IMR-90 (cell line): ENCODE measurements around the gene MRPS26. TPM values are rescaled to one million over a fixed set of nuclear protein-coding genes. Genes with fewer than 3 reads are reported as not detected.

Experiments used
- ATAC-seq: fragments of 200-7000 bp; cut with Tn5 transposase; 2 replicates; pipeline ENCODE4 v1.9.1; 2020; ENCODE audit warnings: low read depth, mild to moderate bottlenecking, moderate library complexity
- BruUV-seq: library from RNA; stranded (reverse); fragments of 400-500 nt; replicated peaks from 2 replicates; lab custom pipeline; 2021; lab: Mats Ljungman, UMichigan
- CTCF ChIA-PET: fragments of 300-600 bp; formaldehyde crosslinking; extraction: SDS; loops from one replicate; lab custom pipeline; 2021; ENCODE audit warnings: antibody characterized with exemption; lab: Yijun Ruan, JAX
- POLR2A ChIA-PET: fragments of 300-600 bp; sonication (Branson Sonifier 250); formaldehyde crosslinking; loops from one replicate; lab custom pipeline; 2022; ENCODE audit warnings: antibody characterized with exemption; ENCODE audit not compliant: unreplicated experiment; lab: Charles Lee
- DNase-seq: peaks from one replicate; pipeline ENCODE4 v3.0.0; 2013
- H2AFZ ChIP-seq: replicated peaks from 2 replicates; pipeline ENCODE3; 2013; ENCODE audit warnings: low read length, mild to moderate bottlenecking; ENCODE audit not compliant: poor library complexity
- H2AK5ac ChIP-seq: 2 replicates; pipeline ENCODE4 v1.6.1; 2013; ENCODE audit warnings: low read depth, low read length, inconsistent platforms
- H2AK9ac ChIP-seq: replicated peaks from 2 replicates; pipeline ENCODE3; 2013; ENCODE audit warnings: mild to moderate bottlenecking, low read depth, low read length, moderate library complexity; ENCODE audit not compliant: poor library complexity
- H2BK120ac ChIP-seq: 2 replicates; pipeline ENCODE4 v1.6.1; 2013; ENCODE audit warnings: low read depth, low read length, inconsistent platforms
- H2BK15ac ChIP-seq: 3 replicates; pipeline ENCODE4 v1.6.1; 2013; ENCODE audit warnings: low read depth, low read length, inconsistent platforms
- H2BK20ac ChIP-seq: 2 replicates; pipeline ENCODE4 v1.6.1; 2013; ENCODE audit warnings: low read depth, mild to moderate bottlenecking, inconsistent platforms, low read length, moderate library complexity
- H2BK5ac ChIP-seq: 2 replicates; pipeline ENCODE4 v1.6.1; 2013; ENCODE audit warnings: mild to moderate bottlenecking, low read depth, low read length, inconsistent platforms; ENCODE audit not compliant: poor library complexity, severe bottlenecking
- H3K14ac ChIP-seq: replicated peaks from 2 replicates; pipeline ENCODE4 v1.6.1; 2013; ENCODE audit warnings: low read depth, low read length, inconsistent platforms
- H3K18ac ChIP-seq: 2 replicates; pipeline ENCODE4 v1.6.1; 2013; ENCODE audit warnings: low read depth, low read length, control low read depth
- H3K23ac ChIP-seq: 2 replicates; pipeline ENCODE4 v1.6.1; 2013; ENCODE audit warnings: low read depth, low read length, inconsistent platforms
- H3K27ac ChIP-seq: 2 replicates; pipeline ENCODE4 v1.5.1; 2013; ENCODE audit warnings: mild to moderate bottlenecking, control low read depth, low read length; ENCODE audit not compliant: insufficient read depth
- H3K27me3 ChIP-seq: 2 replicates; pipeline ENCODE4 v1.6.1; 2013; ENCODE audit warnings: low read length; ENCODE audit not compliant: control insufficient read depth, insufficient read depth
- H3K36me3 ChIP-seq: 2 replicates; pipeline ENCODE4 v1.6.1; 2013; ENCODE audit warnings: low read length, mixed read lengths; ENCODE audit not compliant: control insufficient read depth, insufficient read depth
- H3K4ac ChIP-seq: 2 replicates; pipeline ENCODE4 v1.6.1; 2013; ENCODE audit warnings: low read depth, low read length, inconsistent platforms
- H3K4me1 ChIP-seq: 2 replicates; pipeline ENCODE4 v1.6.1; 2013; ENCODE audit warnings: low read length, mixed read lengths; ENCODE audit not compliant: control insufficient read depth, insufficient read depth
- H3K4me2 ChIP-seq: 2 replicates; pipeline ENCODE4 v1.6.1; 2013; ENCODE audit warnings: low read depth, mild to moderate bottlenecking, control low read depth, low read length, moderate library complexity
- H3K4me3 ChIP-seq: 2 replicates; pipeline ENCODE4 v1.5.1; 2013; ENCODE audit warnings: low read depth, mild to moderate bottlenecking, control low read depth, low read length, moderate library complexity; ENCODE audit not compliant: insufficient read depth
- H3K56ac ChIP-seq: 2 replicates; pipeline ENCODE4 v1.6.1; 2013; ENCODE audit warnings: low read length, inconsistent platforms; ENCODE audit not compliant: insufficient read depth; ENCODE audit errors: extremely low read depth
- H3K79me1 ChIP-seq, 2 experiments: 2 replicates each; pipeline ENCODE4 v1.6.1; 2013; ENCODE audit warnings: low read length in 2 of 2, inconsistent platforms in 1 of 2, low read depth in 1 of 2
- H3K9ac ChIP-seq: 2 replicates; pipeline ENCODE4 v1.6.1; 2013; ENCODE audit warnings: low read depth, low read length, control low read depth
- H3K9me1 ChIP-seq: 2 replicates; pipeline ENCODE4 v1.6.1; 2013; ENCODE audit warnings: low read length, inconsistent platforms; ENCODE audit not compliant: insufficient read depth
- H3K9me3 ChIP-seq: 2 replicates; pipeline ENCODE4 v1.6.1; 2013; ENCODE audit warnings: low read length; ENCODE audit not compliant: control insufficient read depth, insufficient read depth
- H4K20me1 ChIP-seq: 2 replicates; pipeline ENCODE4 v1.6.1; 2013; ENCODE audit warnings: low read length, inconsistent platforms; ENCODE audit not compliant: insufficient read depth
- H4K5ac ChIP-seq: 2 replicates; pipeline ENCODE4 v1.6.1; 2013; ENCODE audit warnings: mild to moderate bottlenecking, low read depth, low read length, control low read depth
- H4K8ac ChIP-seq, 2 experiments: 2 replicates each; pipeline ENCODE4 v1.6.1; 2013; ENCODE audit warnings: low read depth in 2 of 2, low read length in 2 of 2, control low read depth in 1 of 2, inconsistent platforms in 1 of 2
- H4K91ac ChIP-seq: 2 replicates; pipeline ENCODE4 v1.6.1; 2013; ENCODE audit warnings: low read depth, low read length, inconsistent platforms; ENCODE audit not compliant: insufficient read depth
- BHLHE40 ChIP-seq: fragments of 150-350 bp; IDR thresholded peaks from 2 replicates; pipeline ENCODE4 v1.6.1; 2016; ENCODE audit warnings: mild to moderate bottlenecking, low read depth, low read length
- CTCF ChIP-seq: conservative IDR thresholded peaks from 2 replicates; pipeline ENCODE4 v1.5.1; 2012; ENCODE audit warnings: mild to moderate bottlenecking, low read depth, low read length, improper control_type of control experiment
- ELK1 ChIP-seq: fragments of 150-350 bp; IDR thresholded peaks from 2 replicates; pipeline ENCODE4 v1.6.1; 2016; ENCODE audit warnings: low read depth, mild to moderate bottlenecking, low read length, moderate library complexity, borderline replicate concordance
- FOS ChIP-seq: fragments of 150-350 bp; IDR thresholded peaks from 2 replicates; pipeline ENCODE4 v1.6.1; 2016; ENCODE audit warnings: low read depth, low read length
- MAFK ChIP-seq: IDR thresholded peaks from 2 replicates; pipeline ENCODE4 v1.6.1; 2012; ENCODE audit warnings: low read depth, low read length, improper control_type of control experiment
- MAZ ChIP-seq: IDR thresholded peaks from 2 replicates; pipeline ENCODE4 v1.6.1; 2012; ENCODE audit warnings: low read depth, mild to moderate bottlenecking, low read length, improper control_type of control experiment, moderate library complexity, borderline replicate concordance
- MXI1 ChIP-seq: IDR thresholded peaks from 2 replicates; pipeline ENCODE4 v1.6.1; 2012; ENCODE audit warnings: low read depth, mild to moderate bottlenecking, low read length, moderate library complexity, borderline replicate concordance
- POLR2A ChIP-seq: IDR thresholded peaks from 2 replicates; pipeline ENCODE4 v1.6.1; 2012; ENCODE audit warnings: mild to moderate bottlenecking, low read depth, low read length
- RAD21 ChIP-seq: IDR thresholded peaks from 2 replicates; pipeline ENCODE4 v1.6.1; 2012; ENCODE audit warnings: low read length, improper control_type of control experiment
- RCOR1 ChIP-seq: IDR thresholded peaks from 2 replicates; pipeline ENCODE4 v1.6.1; 2012; ENCODE audit warnings: mild to moderate bottlenecking, low read length, improper control_type of control experiment; ENCODE audit not compliant: insufficient replicate concordance
- RFX5 ChIP-seq: IDR thresholded peaks from 2 replicates; pipeline ENCODE4 v1.8.0; 2012; ENCODE audit warnings: low read depth, mild to moderate bottlenecking, low read length, moderate library complexity
- SMC3 ChIP-seq: fragments of 150-350 bp; IDR thresholded peaks from 2 replicates; pipeline ENCODE4 v1.6.1; 2016; ENCODE audit warnings: low read depth, mild to moderate bottlenecking, antibody characterized with exemption, low read length, moderate library complexity
- USF2 ChIP-seq: fragments of 150-350 bp; IDR thresholded peaks from 2 replicates; pipeline ENCODE4 v1.6.1; 2017; ENCODE audit warnings: mild to moderate bottlenecking, antibody characterized with exemption, low read length, low read depth
- WGBS, 2 experiments: methylation state at CpG; one replicate each; pipeline versions ENCODE4 v1.1.5 to v1.1.7; 2013; ENCODE audit warnings: missing lambda C conversion rate in 2 of 2; ENCODE audit not compliant: insufficient read length in 1 of 2; ENCODE audit errors: extremely low coverage in 2 of 2; 5-methylcytosine and 5-hydroxymethylcytosine counted together
- dilution Hi-C: fragments of 300-500 bp; cut with HindIII; formaldehyde crosslinking; loops from one replicate; pipeline ENCODE4 v1.14.3; 2018; ENCODE audit warnings: low sequenced_read_pairs; ENCODE audit not compliant: unreplicated experiment
- in situ Hi-C: fragments of 300-500 bp; cut with MboI; formaldehyde crosslinking; loops from 3 replicates; pipeline ENCODE4 v1.14.3; 2019; ENCODE audit warnings: low sequenced_read_pairs, inconsistent platforms, mixed read lengths
- intact Hi-C: fragments of 100-400 bp; cut with micrococcal nuclease; formaldehyde crosslinking; loops from 2 replicates; pipeline ENCODE4 v1.10.0; 2022
- polyA plus RNA-seq, 3 experiments: library from polyadenylated mRNA; depleted of rRNA; stranded (reverse); fragments of >200 nt; gene quantifications; 2 replicates each; pipeline ENCODE4 v1.2.3, GENCODE V29; 2012; ENCODE audit warnings: low replicate concordance in 1 of 3
- total RNA-seq: library from RNA; depleted of rRNA; stranded (reverse); fragments of >200 nt; gene quantifications from 2 replicates; pipeline ENCODE4 v1.2.3, GENCODE V29; 2012

MRPS26 gene
- total and polyA plus RNA-seq, 2 of the 4 experiments (the other 2 are of a cell fraction) = 22.2 to 38.6 TPM

GRCh38 chr20:3082955-3083952, 37.4 kb downstream of the MRPS26 start:
- in situ Hi-C loops (no loop called here), intact Hi-C loops (no loop called here), dilution Hi-C loops (no loop called here)
- ChIA-PET CTCF (interaction anchor here (0.6 kb wide), 1 partner anchor 39 kb away, joined by 3 read pairs; no protein-coding TSS in a partner anchor), POLR2A (no interaction called here)
- Histone ChIP-seq H3K18ac (no peak overlapping the region), H3K4ac (no peak overlapping the region), H2AK5ac (no peak overlapping the region), H2BK20ac (no peak overlapping the region), H3K4me1 (no peaks in the 10 kb centered on the region; the same call in 1 of the 2 replicates), H3K4me2 (no peak overlapping the region), H4K8ac (no peak overlapping the region), H2BK5ac (no peak overlapping the region), H3K9me3 (no peaks in the 10 kb centered on the region; the same call in 1 of the 2 replicates), H2BK120ac (no peak overlapping the region), H3K9me1 (peaks cover 4% of the 10 kb centered on the region; the same call in 1 of the 2 replicates), H3K14ac (no peak overlapping the region), H4K20me1 (no peaks in the 10 kb centered on the region), H3K4me3 (no peak overlapping the region), H3K9ac (no peak overlapping the region), H2AK9ac (no peak overlapping the region), H3K23ac (no peak overlapping the region), H3K79me1 (no peaks in the 10 kb centered on the region), H3K27me3 (peaks cover 51% of the 10 kb centered on the region), H2BK15ac (no peak overlapping the region), H3K56ac (no peak overlapping the region), H4K91ac (no peak overlapping the region), H3K27ac (no peak overlapping the region), H3K36me3 (no peaks in the 10 kb centered on the region), H2AFZ (peak overlapping the region; percentile 37), H4K5ac (no peak overlapping the region)
- WGBS, 2 experiments = 15% methylated on average over 51 of the region's 76 CpGs; no CpG with 5 or more reads in 1 of the 2 experiments
- DNase-seq (no peak), ATAC-seq (peak; percentile 38; the same call in 1 of the 2 replicates)
- BruUV-seq = no TSS peak
- no peak for TF ChIP-seq CTCF
- TF ChIP-seq BHLHE40 = no peak
- TF ChIP-seq POLR2A = no peak
- TF ChIP-seq ELK1 = no peak
- TF ChIP-seq MAFK = no peak
- TF ChIP-seq MAZ = no peak
- no peak for TF ChIP-seq SMC3
- TF ChIP-seq RCOR1 = no peak
- TF ChIP-seq RAD21 = no peak
- no peak for TF ChIP-seq USF2
- no peak for TF ChIP-seq MXI1
- TF ChIP-seq RFX5 = no peak
- TF ChIP-seq FOS = no peak
